HG03432 (cell line): ENCODE data around the gene MRGPRD.
"Not testable (repeated sequence)": the region's sequence is repeated elsewhere in the genome, so short reads cannot be mapped to it uniquely, and the experiment has no call there.

ENCODE experiments used
- ATAC-seq: cut with Tn5 transposase; IDR thresholded peaks from one replicate; pipeline ENCODE4 v1.9.1; 2021; ENCODE audit warnings: mild to moderate bottlenecking, moderate library complexity; ENCODE audit not compliant: unreplicated experiment

MRGPRD gene

GRCh38 chr11:69006816-69007215, 26.0 kb upstream of the MRGPRD start:
- ATAC-seq, result no peak

GRCh38 chr11:69005631-69006368, 25.0 kb upstream of the MRGPRD start:
- ATAC-seq, result no peak

- ATAC-seq, result no peak
These were observed 24.4 kb upstream of the MRGPRD start for GRCh38 chr11:69005183-69005630.

- ATAC-seq, result no peak
These were observed 23.8 kb upstream of the MRGPRD start for GRCh38 chr11:69004411-69005182.

- no peak for ATAC-seq
These were observed 23.1 kb upstream of the MRGPRD start for GRCh38 chr11:69003866-69004367.

GRCh38 chr11:69003301-69003865, 22.6 kb upstream of the MRGPRD start:
- ATAC-seq, result no peak

GRCh38 chr11:69002570-69003231, 21.9 kb upstream of the MRGPRD start:
- ATAC-seq, result no peak

GRCh38 chr11:69002110-69002569, 21.4 kb upstream of the MRGPRD start:
- no peak for ATAC-seq

GRCh38 chr11:69001243-69002081, 20.7 kb upstream of the MRGPRD start:
- ATAC-seq, result no peak

GRCh38 chr11:69000831-69001242, 20.1 kb upstream of the MRGPRD start:
- ATAC-seq, result no peak

GRCh38 chr11:69000391-69000790, 19.6 kb upstream of the MRGPRD start:
- no peak for ATAC-seq

- ATAC-seq, result not testable (repeated sequence)
These were observed 19.1 kb upstream of the MRGPRD start for GRCh38 chr11:68999748-69000355.

GRCh38 chr11:68999093-68999747, 18.4 kb upstream of the MRGPRD start:
- no peak for ATAC-seq

GRCh38 chr11:68998390-68998911, 17.7 kb upstream of the MRGPRD start:
- no peak for ATAC-seq

GRCh38 chr11:68997995-68998348, 17.2 kb upstream of the MRGPRD start:
- ATAC-seq, result no peak

GRCh38 chr11:68997124-68997994, 16.6 kb upstream of the MRGPRD start:
- no peak for ATAC-seq

GRCh38 chr11:68996376-68997123, 15.8 kb upstream of the MRGPRD start:
- ATAC-seq, result no peak
